8988T (cell line): ENCODE data around the gene PIR.

Source experiments
- DNase-seq: peaks from one replicate; pipeline ENCODE4 v3.0.0; 2011

Gene PIR

DNA sequence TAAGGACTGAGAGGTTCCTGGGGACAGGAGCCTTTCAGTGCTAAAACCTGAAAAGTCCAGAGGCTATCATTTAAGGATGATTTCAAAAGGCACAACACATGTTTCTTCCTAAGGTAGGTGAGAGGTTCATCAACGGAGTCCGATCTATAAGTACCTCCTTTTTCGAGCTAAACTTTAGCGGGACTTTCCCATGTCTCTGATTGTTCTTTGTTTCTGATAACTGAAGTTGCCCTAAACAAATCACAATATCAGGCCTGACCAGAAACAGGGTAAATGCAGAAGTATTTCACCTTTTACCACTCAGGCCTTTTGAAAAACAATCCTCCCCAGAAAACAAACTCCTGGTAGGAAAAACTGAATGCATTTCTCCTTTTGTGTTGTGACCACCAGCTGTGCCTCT, 17.6 kb downstream of the PIR start:
- no peak for DNase-seq

DNA sequence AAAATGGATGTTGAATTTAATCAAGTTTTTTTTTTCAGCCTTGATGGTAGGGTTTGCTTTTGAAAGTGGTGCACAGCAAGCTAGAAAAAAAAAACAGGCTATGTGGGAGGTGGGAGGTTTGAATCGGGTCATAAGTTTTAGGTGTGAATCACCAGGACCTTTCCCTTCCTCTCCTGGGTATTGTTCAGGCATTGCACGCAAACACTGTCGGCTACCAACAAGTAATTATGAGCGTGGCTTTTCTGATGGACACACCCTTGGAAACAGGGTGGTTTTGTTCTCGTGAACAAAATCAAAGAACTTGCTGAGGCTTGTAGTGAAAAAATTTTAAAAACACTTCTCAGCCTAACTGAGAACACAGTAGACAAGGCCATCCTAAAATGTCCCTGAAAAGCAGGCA, 18.1 kb downstream of the PIR start:
- DNase-seq: no peak

- DNase-seq: no peak
Measured at GRCh38 chrX:15474028-15474427, 19.1 kb downstream of the PIR start.

DNA sequence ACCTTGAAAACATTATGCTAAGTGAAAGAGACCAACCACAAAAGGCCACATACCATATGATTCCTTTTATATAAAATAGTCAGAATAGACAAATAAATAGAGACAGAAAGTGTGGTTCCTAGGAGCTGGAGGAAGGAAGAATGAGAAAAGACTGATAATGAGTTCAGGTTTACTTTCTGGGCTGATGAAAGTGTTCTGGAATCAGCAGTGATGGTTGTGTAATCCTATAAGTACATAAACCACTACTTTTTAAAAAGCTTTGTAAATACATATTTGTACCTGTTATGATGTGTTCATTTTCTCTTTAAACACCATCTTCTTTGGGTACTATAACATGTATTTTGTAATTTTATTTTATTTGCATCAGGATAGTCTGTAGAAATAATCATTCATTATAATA, 20.6 kb downstream of the PIR start:
- no peak for DNase-seq

DNA sequence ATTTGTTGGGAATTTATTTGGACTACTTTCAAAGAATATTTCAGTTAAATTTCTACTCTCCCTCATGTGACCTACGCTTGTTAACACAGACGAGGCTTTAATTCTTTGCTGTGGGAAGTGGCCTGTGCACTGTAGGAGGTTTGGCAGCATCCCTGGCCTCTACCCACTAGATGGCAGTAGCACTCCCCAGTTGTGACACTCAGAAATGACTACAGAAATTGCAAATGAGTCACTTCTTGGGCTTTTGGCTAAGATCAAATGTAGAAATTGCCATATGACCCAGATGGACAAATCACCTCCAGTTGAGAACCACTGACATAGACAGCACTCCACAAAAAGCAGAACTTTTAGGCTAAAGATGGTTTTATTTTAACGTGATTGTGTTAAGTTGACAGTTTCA, 22.1 kb downstream of the PIR start:
- no peak for DNase-seq

GRCh38 chrX:15469613-15470012, 23.5 kb downstream of the PIR start:
- DNase-seq: no peak

- no peak for DNase-seq
Measured at GRCh38 chrX:15468036-15468435, 25.1 kb downstream of the PIR start.

DNA sequence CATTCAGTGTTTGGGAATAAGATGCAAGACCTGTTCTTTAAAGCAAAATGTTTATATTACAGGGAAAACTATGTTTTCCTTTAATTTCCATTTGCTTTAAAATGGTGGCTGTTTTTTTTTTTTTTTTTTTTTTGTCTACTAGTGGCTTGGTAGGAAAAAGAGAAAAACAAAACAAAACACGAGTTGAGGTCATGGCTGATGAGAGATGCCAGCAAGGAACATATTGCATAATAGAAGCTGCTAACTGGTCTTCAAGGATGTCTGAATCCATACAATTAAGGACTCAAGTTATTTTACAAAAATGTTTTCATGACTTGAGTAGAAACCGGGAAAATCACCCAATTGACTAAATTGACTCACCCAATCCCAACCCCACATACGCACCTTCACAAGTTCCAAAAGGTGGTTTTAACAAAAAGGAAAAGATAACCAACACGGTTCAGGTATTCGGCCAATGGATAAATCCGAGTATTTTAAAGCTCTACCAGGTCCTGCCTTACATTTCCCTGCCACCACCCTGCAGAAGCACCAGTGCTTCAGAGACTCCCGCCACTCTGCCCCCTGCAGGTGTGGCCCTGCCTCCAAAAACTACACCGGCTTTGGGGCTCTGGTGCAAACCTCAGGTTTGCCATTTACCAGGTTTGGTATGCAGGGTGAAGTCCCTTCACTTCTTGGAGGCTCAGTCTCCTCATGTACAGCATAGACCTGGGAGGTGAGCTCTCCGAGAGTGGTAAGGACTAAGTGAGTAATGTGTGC, 27.1 kb downstream of the PIR start:
- DNase-seq: no peak

- no peak for DNase-seq
Measured at GRCh38 chrX:15465347-15465746, 27.8 kb downstream of the PIR start.

DNA sequence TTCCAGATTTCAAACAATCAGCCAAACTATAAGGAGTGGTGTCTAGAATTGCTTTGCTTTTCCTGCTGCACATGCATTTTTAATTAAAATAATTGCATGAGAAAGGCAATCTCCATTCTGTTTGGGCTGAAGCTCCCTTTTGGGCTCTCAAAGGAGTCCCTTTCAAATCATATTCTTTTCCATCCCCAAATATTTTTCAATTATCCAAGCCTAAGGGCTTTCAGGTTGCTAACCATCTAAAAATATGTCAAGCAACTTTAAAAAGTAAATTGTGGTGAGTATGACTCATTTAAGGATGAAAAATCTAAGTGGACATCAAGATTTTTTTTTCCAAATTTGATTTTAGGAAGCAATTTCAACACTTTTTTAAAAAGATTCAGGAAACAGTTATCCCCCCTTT, 28.4 kb downstream of the PIR start:
- DNase-seq: no peak

DNA sequence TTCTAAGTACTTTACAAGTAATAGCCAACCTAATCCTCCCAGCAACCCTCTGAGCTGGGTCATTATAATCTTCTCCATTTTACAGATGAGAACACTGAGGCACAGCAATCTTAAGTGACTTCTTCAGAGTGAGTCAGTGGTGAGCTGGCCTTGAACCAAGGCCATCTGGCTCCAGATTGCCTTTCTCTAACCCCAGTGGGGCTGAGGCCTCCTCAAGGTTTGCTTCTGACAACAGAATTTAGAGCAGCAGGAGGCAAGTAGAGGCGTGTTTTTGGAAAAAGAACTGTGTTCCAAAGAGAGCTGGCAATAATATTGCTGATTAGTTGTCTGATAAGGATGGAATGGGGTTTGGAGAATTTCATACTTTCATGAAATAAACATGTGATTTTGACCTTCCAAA, 41.2 kb downstream of the PIR start:
- no peak for DNase-seq

DNA sequence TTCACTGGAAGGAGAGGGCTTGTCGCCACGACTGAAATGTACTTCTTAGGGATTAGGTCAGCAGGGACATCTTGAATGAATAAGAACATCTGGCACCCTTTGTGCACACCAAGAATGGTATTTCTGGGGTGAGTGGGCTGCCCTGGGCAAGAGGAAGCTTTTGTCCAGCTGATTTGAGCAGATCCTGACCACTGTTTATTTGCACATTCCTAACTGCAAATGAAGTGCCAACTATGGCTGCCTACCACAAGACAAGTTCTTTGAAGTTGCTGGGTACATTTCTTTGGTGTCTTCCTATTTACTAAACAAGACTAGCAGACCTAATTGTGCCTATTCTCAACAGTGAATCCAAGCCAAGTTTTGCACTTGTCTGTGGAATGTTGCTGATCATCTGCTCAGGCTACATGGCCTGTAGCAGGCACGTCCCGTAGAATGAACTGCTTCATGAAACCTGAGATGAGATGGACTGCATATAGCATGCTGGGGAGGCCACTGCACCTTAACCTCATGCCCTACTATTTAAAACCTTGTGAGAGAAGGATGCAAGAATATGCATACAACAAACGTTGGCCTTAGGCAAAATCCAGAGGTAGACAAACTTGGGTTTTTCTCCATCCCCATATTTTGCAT, 45.0 kb downstream of the PIR start:
- DNase-seq: no peak

- DNase-seq: no peak
Measured at GRCh38 chrX:15441464-15441863, 51.7 kb downstream of the PIR start.

- DNase-seq: no peak
Measured at GRCh38 chrX:15438332-15438731, 54.8 kb downstream of the PIR start.

GRCh38 chrX:15437724-15438123, 55.4 kb downstream of the PIR start:
- DNase-seq: no peak

GRCh38 chrX:15435836-15436619, 57.1 kb downstream of the PIR start:
- DNase-seq: no peak

- no peak for DNase-seq
Measured at GRCh38 chrX:15434205-15434604, 58.9 kb downstream of the PIR start.

DNA sequence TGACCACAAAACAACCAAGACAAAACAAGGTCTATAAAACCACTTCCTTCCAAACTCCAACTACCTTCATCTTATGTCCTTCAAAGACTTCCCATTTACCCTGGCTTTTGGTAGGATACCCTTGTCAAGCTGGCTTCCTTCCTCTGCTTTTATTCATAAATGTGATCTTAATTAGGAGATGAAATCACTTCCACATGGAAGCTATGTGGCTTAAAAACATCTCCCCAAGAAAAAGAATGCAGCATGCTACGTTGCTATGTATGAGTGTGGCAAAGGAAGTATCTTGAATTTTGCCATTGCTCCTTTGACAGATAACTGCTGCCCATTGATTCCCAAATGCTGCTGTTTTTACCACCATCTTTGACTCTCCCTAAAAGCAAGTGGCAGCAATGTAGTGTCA, 62.5 kb downstream of the PIR start:
- no peak for DNase-seq

DNA sequence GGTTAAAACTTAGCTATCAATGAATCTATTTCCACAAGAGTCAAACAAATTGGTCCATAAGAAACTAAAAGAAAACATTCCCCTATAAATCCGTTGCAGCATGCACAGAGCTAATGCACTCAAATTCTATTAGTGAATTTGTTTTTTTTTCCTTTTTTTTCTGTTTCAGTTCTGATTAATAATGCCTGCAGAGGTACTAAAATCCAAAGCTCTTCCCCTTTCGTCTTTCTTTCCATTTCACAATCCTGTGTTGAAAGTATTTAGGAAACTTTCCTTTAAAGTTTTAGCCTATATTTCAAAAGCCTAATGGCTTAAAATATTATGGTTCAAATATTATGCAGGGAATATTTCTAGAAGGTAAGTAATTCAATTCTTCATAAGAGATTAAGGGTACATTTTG, 63.1 kb downstream of the PIR start:
- DNase-seq: no peak

- no peak for DNase-seq
Measured at GRCh38 chrX:15425024-15425423, 68.1 kb downstream of the PIR start.

DNA sequence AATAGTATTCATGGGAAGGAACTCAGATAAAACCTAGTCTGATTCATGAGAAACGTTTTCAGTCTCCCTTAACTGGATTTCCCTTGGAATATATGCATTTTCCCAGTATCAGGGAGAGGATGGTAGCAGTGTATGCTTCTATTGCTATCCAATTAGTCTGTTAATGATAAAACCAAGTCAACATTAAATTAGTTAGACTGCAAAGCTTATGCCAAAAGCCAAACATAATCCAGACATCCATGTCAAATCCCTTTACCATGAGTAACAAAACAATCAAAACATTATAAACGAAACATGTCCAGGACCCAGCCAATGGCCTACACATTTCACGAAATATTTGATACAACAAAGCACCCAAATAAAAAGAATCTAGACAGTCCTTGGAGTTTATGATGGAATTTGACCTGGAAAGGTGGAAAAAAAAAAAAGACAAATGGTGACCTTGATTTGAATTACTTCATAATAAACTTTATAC, 74.4 kb downstream of the PIR start:
- DNase-seq: no peak

- no peak for DNase-seq
Measured at GRCh38 chrX:15418041-15418706, 75.0 kb downstream of the PIR start.
